Neutrophil (primary cell): Measurements from ENCODE around the gene NRSN1.

Source experiments
- H3K27ac ChIP-seq: fragments of 200-600 bp; sonication (generic); 2 replicates; pipeline ENCODE4 v1.5.1; 2016; ENCODE audit warnings: mild to moderate bottlenecking, moderate library complexity
- H3K27me3 ChIP-seq: fragments of 200-600 bp; sonication (generic); 2 replicates; pipeline ENCODE4 v1.6.0; 2016; ENCODE audit warnings: mild to moderate bottlenecking
- H3K36me3 ChIP-seq: fragments of 200-600 bp; sonication (generic); 2 replicates; pipeline ENCODE4 v1.5.1; 2017
- H3K4me1 ChIP-seq, 2 experiments: fragments of 200-600 bp in 1 of 2; sonication (generic) in 1 of 2; 1 replicate in 1 of 2; 2 replicates in 1 of 2; pipeline versions ENCODE4 v1.5.1 to v1.6.1; 2013 to 2016; ENCODE audit warnings: low read depth in 1 of 2, low read length in 1 of 2, mild to moderate bottlenecking in 1 of 2, moderate library complexity in 1 of 2; ENCODE audit not compliant: control insufficient read depth in 1 of 2, insufficient read depth in 1 of 2
- H3K4me3 ChIP-seq, 2 experiments: fragments of 200-600 bp in 1 of 2; sonication (generic) in 1 of 2; 1 replicate in 1 of 2; 2 replicates in 1 of 2; pipeline ENCODE4 v1.5.1; 2013 to 2016; ENCODE audit warnings: low read depth in 1 of 2, low read length in 1 of 2, mild to moderate bottlenecking in 1 of 2, moderate library complexity in 1 of 2
- H3K9me3 ChIP-seq: fragments of 200-600 bp; sonication (generic); 2 replicates; pipeline ENCODE4 v1.5.1; 2016
- TF ChIP-seq, protein P1 (sequence below): fragments of 200-600 bp; sonication (generic); IDR thresholded peaks from 2 replicates; pipeline ENCODE4 v1.5.1; 2016; ENCODE audit warnings: antibody characterized with exemption

Gene NRSN1, protein sequence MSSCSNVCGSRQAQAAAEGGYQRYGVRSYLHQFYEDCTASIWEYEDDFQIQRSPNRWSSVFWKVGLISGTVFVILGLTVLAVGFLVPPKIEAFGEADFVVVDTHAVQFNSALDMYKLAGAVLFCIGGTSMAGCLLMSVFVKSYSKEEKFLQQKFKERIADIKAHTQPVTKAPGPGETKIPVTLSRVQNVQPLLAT

DNA sequence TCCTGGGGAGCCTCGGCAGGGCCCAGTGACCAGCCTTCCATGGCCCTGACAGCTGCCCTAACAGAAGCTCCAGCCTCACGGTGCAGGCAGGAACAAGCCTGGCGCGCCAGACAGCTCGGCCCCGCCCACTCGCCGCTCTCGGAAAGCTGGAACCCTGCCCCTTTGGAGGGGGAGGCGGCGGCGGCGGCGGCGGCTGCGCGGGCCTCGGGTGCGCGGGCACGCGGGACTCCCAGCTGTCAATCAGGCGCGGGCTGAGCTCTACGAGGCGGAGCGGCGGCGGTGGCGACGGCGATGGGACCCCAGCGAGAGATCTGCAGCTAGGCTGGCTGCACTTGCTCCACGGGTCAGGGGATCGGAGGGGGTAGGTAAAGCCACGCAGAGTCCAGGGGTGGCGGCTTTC lies at the start of gene NRSN1:
Gene NRSN1 (plus strand): TSS at position 236 of the 400 bp plus-strand sequence. CDS start 8,113 bp downstream, outside the sequence.
- Histone ChIP-seq H3K4me1 (no peaks in the 10 kb centered on the region), H3K27ac (no peak within 1 kb of the TSS), H3K9me3 (no peaks in the 10 kb centered on the region), H3K27me3 (peaks cover 26% of the 10 kb centered on the region), H3K4me3 (no peak within 1 kb of the TSS), H3K36me3 (no peaks in the 10 kb centered on the region)
- TF ChIP-seq, protein P1, sequence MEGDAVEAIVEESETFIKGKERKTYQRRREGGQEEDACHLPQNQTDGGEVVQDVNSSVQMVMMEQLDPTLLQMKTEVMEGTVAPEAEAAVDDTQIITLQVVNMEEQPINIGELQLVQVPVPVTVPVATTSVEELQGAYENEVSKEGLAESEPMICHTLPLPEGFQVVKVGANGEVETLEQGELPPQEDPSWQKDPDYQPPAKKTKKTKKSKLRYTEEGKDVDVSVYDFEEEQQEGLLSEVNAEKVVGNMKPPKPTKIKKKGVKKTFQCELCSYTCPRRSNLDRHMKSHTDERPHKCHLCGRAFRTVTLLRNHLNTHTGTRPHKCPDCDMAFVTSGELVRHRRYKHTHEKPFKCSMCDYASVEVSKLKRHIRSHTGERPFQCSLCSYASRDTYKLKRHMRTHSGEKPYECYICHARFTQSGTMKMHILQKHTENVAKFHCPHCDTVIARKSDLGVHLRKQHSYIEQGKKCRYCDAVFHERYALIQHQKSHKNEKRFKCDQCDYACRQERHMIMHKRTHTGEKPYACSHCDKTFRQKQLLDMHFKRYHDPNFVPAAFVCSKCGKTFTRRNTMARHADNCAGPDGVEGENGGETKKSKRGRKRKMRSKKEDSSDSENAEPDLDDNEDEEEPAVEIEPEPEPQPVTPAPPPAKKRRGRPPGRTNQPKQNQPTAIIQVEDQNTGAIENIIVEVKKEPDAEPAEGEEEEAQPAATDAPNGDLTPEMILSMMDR = no peak

DNA sequence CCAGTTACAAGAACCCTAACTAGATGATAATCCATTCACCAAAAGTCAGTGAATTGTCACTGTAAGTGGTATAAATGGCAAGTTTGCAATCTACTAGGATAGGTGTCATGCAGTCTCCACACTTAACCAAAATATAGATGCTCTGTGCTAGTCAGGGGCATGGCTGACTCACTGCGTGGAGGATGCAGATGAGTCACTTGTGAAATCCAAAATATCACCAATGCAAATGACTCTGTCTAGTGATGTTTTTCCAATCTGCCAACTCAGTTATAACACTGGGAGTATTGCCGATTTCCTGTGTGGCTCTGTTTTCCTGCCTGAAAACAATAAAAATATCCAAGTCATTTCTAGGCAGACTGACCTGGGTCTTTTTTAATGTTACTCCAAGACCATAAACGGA lies 47.8 kb upstream of the NRSN1 start:
- TF ChIP-seq, protein P1 = no peak
- Histone ChIP-seq H3K27me3 (no peaks in the 10 kb centered on the region), H3K27ac (no peak overlapping the region), H3K4me3 (no peak overlapping the region), H3K4me1 (no peaks in the 10 kb centered on the region), H3K36me3 (no peaks in the 10 kb centered on the region), H3K9me3 (no peaks in the 10 kb centered on the region)

DNA sequence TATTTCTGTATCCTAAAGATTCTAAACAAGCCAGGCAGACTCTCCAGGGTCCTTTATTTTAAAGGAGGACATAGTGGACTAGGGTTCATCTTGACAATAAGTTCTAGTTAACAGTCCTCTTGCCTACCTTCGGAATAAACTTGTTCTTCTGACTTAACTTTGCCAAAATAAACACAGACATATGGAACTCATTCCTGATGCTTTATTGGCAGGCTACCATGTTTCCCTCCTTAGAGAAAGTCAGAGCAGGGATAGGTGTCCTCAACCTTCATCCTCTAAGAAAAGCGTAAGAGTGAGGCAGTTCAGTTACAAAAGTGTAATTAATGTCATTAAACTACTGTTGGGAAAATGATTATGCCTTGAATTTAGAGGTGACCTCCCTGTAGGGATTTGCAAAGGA lies 46.9 kb upstream of the NRSN1 start:
- Histone ChIP-seq H3K9me3 (no peaks in the 10 kb centered on the region), H3K4me1 (no peaks in the 10 kb centered on the region), H3K27ac (no peak overlapping the region), H3K36me3 (no peaks in the 10 kb centered on the region), H3K27me3 (no peaks in the 10 kb centered on the region), H3K4me3 (no peak overlapping the region)
- TF ChIP-seq, protein P1 = no peak

DNA sequence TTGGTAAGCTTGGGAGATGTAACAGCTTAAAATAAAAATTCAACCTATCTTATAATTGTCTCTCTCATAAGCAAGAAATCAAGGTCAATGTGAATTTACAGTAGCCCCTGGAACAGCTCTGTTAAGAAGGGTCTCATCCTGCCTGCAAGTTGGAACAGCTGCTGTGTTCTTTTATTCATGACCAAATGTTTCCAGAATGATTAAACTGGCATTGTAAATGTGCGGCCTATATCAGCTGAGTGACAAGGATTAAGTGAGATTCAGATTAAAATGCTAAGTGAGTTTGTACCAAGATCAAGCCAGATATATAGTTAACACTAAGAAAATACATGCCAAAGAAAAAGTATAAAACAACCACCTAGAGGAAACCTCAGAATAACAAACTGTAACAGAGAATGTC lies 45.3 kb upstream of the NRSN1 start:
- TF ChIP-seq, protein P1 = no peak
- no peak overlapping the region for H3K4me3 ChIP-seq
- H3K27ac ChIP-seq = no peak overlapping the region
- no peaks in the 10 kb centered on the region for H3K9me3 ChIP-seq
- H3K36me3 ChIP-seq = no peaks in the 10 kb centered on the region
- no peaks in the 10 kb centered on the region for H3K27me3 ChIP-seq
- H3K4me1 ChIP-seq = no peaks in the 10 kb centered on the region

DNA sequence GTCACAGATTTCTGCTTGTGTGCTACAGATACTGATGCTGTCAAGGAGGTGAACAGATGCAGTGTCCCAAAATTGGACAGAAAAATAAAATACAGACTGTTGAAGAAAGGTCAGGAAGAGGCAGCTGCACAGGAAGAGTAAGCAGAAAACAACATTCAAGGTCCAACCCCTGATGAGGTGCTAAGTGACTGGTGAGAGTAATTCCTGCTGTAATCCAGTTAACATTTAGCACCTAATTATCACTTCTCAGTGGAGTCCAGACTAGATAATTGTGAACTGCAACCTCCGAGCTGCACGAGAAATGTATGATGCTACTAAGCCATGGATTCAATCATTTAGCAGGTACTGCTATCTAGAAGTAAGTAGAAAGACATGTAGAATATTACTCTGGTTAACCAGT lies 36.3 kb upstream of the NRSN1 start:
- H3K27ac ChIP-seq = no peak overlapping the region
- H3K4me1 ChIP-seq = no peaks in the 10 kb centered on the region
- no peaks in the 10 kb centered on the region for H3K27me3 ChIP-seq
- H3K9me3 ChIP-seq = no peaks in the 10 kb centered on the region
- no peak overlapping the region for H3K4me3 ChIP-seq
- TF ChIP-seq, protein P1 = no peak
- no peaks in the 10 kb centered on the region for H3K36me3 ChIP-seq
